Esophagus muscularis mucosa (tissue), 4 donors: ENCODE measurements around the gene POFUT2. TPM values are rescaled to one million over a fixed set of nuclear protein-coding genes. Genes with fewer than 3 reads are reported as not detected.

ENCODE experiments used
- DNase-seq: peaks from one replicate; pipeline ENCODE4 v3.0.0-alpha.2; 2017; ENCODE audit errors: extremely low spot score
- H3K27ac ChIP-seq, 4 donors: fragments of 200-600 bp; sonication (generic); replicated peaks in 1 of 4; 1 replicate in 3 of 4; 2 replicates in 1 of 4; pipeline ENCODE4 v1.5.1; 2016 to 2019; ENCODE audit warnings: mild to moderate bottlenecking in 1 of 4
- H3K27me3 ChIP-seq, 4 donors: fragments of 200-600 bp; sonication (generic); one replicate each; pipeline versions ENCODE4 v1.5.1 to v1.6.0; 2016 to 2019
- H3K36me3 ChIP-seq, 4 donors: fragments of 200-600 bp; sonication (generic); one replicate each; pipeline ENCODE4 v1.5.1; 2016 to 2019
- H3K4me1 ChIP-seq, 4 donors: fragments of 200-600 bp; sonication (generic); one replicate each; pipeline ENCODE4 v1.5.1; 2016 to 2019
- H3K4me3 ChIP-seq, 4 donors: fragments of 200-600 bp; sonication (generic); 1 replicate in 2 of 4; 2 replicates in 2 of 4; pipeline ENCODE4 v1.5.1; 2016 to 2019; ENCODE audit warnings: mild to moderate bottlenecking in 4 of 4, moderate library complexity in 1 of 4
- H3K9me3 ChIP-seq, 4 donors: fragments of 200-600 bp; sonication (generic); 1 replicate in 3 of 4; 2 replicates in 1 of 4; pipeline ENCODE4 v1.5.1; 2016 to 2019
- EP300 ChIP-seq: sonication (generic); formaldehyde crosslinking; IDR thresholded peaks from one replicate; pipeline ENCODE4 v1.6.1; 2017; ENCODE audit warnings: antibody characterized with exemption
- POLR2A ChIP-seq: fragments of 450-650 bp; IDR thresholded peaks from one replicate; pipeline ENCODE4 v1.6.1; 2017; ENCODE audit warnings: antibody characterized with exemption, moderate library complexity, mild to moderate bottlenecking, low read depth
- POLR2AphosphoS5 ChIP-seq, 2 donors: sonication (generic); formaldehyde crosslinking; IDR thresholded peaks; one replicate each; pipeline ENCODE4 v1.6.1; 2017; ENCODE audit warnings: antibody characterized with exemption in 2 of 2
- WGBS: methylation state at CpG from one replicate; pipeline ENCODE4 v1.1.5; 2018; 5-methylcytosine and 5-hydroxymethylcytosine counted together
- intact Hi-C: fragments of 100-400 bp; cut with DNase I; formaldehyde crosslinking; loops from one replicate; pipeline ENCODE4 v1.15.1; 2023
- total RNA-seq, 4 donors: library from RNA; depleted of rRNA; stranded (reverse); fragments of >200 nt; gene quantifications; one replicate each; pipeline versions ENCODE4 v1.1.0 to v1.2.1, GENCODE V29; 2016
- TF ChIP-seq, protein P1 (sequence below), 3 experiments: fragments of 200-600 bp in 2 of 3; fragments of 450-650 bp in 1 of 3; sonication (generic) in 2 of 3; IDR thresholded peaks; one replicate each; pipeline ENCODE4 v1.5.1; 2017 to 2019; ENCODE audit warnings: antibody characterized with exemption in 3 of 3, mild to moderate bottlenecking in 2 of 3, moderate library complexity in 1 of 3

Gene POFUT2
- total RNA-seq, 4 donors from 2014 or later: 15.8 to 21.6 (median 18.7) TPM

DNA sequence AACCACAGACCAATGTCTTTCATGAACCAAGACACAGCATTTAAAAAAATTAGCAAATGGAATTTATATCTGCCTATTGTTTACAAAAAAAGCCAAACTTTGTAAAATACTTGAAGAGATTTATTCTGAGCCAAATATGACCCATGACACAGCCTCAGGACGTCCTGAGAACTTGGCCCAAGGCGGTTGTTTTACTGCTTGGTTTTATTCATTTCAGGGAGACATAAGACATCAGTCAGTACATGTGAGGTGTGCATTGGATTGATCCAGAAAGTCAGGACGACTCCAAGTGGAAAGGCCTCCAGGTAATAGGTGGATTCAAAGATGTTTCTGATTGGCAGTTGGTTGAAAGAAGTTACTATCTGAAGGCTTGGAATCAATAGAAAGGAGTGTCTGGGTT lies 1.4 kb upstream of the POFUT2 start:
- no peak for TF ChIP-seq POLR2A
- no peak for TF ChIP-seq POLR2AphosphoS5 (IDR thresholded peaks at IDR 0.05)
- TF ChIP-seq EP300: no peak
- TF ChIP-seq, protein P1, sequence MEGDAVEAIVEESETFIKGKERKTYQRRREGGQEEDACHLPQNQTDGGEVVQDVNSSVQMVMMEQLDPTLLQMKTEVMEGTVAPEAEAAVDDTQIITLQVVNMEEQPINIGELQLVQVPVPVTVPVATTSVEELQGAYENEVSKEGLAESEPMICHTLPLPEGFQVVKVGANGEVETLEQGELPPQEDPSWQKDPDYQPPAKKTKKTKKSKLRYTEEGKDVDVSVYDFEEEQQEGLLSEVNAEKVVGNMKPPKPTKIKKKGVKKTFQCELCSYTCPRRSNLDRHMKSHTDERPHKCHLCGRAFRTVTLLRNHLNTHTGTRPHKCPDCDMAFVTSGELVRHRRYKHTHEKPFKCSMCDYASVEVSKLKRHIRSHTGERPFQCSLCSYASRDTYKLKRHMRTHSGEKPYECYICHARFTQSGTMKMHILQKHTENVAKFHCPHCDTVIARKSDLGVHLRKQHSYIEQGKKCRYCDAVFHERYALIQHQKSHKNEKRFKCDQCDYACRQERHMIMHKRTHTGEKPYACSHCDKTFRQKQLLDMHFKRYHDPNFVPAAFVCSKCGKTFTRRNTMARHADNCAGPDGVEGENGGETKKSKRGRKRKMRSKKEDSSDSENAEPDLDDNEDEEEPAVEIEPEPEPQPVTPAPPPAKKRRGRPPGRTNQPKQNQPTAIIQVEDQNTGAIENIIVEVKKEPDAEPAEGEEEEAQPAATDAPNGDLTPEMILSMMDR (IDR thresholded peaks at IDR 0.05): no peak
- intact Hi-C loops: no loop called here
- DNase-seq: no peak
- Histone ChIP-seq H3K27ac (peak overlapping the region in 3 of 4 donors; percentile 81 to 87 (median 86)), H3K27me3 (no peaks in the 10 kb centered on the region), H3K4me1 (peaks cover 39 to 69% (median 61%) of the 10 kb centered on the region in 4 donors), H3K4me3 (peak overlapping the region in 1 of 4 donors; percentile 78), H3K36me3 (peaks cover 16 to 23% (median 20%) of the 10 kb centered on the region in 4 donors), H3K9me3 (no peaks in the 10 kb centered on the region)
- 92% methylated on average over 3 of the region's 3 CpGs for WGBS

DNA sequence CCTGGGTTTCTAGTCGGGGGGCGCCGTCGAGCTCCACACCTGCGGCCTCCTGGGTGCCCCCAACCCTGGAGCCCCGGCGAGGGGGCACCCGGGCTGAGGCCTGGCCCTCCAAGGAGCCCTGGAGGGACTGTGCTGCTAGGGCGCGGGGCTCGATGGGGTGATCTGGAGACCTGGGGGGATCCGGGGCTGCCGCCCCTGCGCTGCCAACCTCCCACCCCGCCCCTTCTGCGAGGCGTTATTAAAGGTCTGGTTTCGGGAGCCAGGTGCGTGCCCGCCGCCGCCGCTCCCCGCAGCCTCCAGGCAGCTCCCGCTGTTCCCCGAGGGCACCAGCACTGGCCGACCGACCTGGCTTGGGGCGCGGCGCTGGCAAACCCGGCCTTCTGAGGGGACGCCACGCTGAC lies 746 bp upstream of the POFUT2 start:
- Histone ChIP-seq H3K4me1 (peaks cover 33 to 62% (median 54%) of the 10 kb centered on the region in 4 donors), H3K4me3 (peak overlapping the region; percentile 65 to 91 (median 74)), H3K9me3 (no peaks in the 10 kb centered on the region), H3K27me3 (no peaks in the 10 kb centered on the region), H3K36me3 (peaks cover 16 to 30% (median 27%) of the 10 kb centered on the region in 4 donors), H3K27ac (peak overlapping the region; percentile 81 to 87 (median 86))
- intact Hi-C loops: no loop called here
- DNase-seq: no peak
- no CpG with 5 or more reads among the region's 34 CpGs for WGBS
- TF ChIP-seq POLR2AphosphoS5 (IDR thresholded peaks at IDR 0.05): no peak
- no peak for TF ChIP-seq POLR2A
- TF ChIP-seq, protein P1 (IDR thresholded peaks at IDR 0.05): no peak
- TF ChIP-seq EP300: no peak

DNA sequence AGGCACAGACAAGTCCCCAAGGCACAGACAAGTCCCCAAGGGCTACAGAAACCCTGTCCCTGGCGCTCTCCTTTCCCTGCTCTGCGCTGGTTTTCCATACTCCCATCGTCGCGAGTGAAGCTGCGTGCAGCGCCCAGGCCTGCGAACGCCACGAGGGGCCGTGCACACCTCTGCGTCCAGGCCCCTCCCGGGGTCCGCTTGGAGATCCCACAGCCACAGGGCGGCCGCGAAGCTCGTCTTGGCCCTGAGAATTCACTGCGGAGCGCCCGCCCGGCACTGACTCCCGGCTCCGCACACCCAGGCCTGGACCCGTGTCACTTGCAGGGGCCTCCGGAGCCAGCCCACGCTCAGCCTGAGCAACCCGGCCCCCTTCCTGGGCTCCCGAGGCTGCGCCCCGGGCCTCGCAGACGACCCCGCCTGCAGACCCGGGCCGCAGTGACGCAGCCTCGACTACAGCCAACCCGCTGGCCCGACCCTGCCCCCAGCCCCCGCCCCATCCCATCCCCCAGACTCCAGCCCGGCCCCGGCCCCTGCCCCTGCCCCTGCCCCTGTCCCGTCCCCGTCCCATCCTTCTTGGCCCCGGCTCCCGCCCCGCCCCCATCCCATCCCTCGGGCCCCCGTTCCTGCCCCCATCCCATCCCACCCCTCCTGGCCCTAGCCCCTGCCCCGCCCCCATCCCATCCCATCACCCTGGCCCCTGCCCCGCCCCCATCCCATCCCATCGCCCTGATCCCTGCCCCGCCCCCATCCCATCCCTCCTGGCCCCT lies 841 bp downstream of the POFUT2 start:
- intact Hi-C loops: no loop called here
- TF ChIP-seq, protein P1 (IDR thresholded peaks at IDR 0.05): no peak
- TF ChIP-seq POLR2A (no peak), EP300 (no peak), POLR2AphosphoS5 (IDR thresholded peaks at IDR 0.05) (no peak)
- WGBS: 7% methylated on average over 12 of the region's 54 CpGs
- H3K4me1 ChIP-seq: peaks cover 17 to 46% (median 38%) of the 10 kb centered on the region in 4 donors
- H3K36me3 ChIP-seq: peaks cover 28 to 46% (median 40%) of the 10 kb centered on the region in 4 donors
- H3K9me3 ChIP-seq: no peaks in the 10 kb centered on the region
- H3K27ac ChIP-seq: peak overlapping the region; percentile 81 to 87 (median 86)
- DNase-seq: no peak
- peak overlapping the region; percentile 65 to 91 (median 74) for H3K4me3 ChIP-seq
- H3K27me3 ChIP-seq: no peaks in the 10 kb centered on the region

DNA sequence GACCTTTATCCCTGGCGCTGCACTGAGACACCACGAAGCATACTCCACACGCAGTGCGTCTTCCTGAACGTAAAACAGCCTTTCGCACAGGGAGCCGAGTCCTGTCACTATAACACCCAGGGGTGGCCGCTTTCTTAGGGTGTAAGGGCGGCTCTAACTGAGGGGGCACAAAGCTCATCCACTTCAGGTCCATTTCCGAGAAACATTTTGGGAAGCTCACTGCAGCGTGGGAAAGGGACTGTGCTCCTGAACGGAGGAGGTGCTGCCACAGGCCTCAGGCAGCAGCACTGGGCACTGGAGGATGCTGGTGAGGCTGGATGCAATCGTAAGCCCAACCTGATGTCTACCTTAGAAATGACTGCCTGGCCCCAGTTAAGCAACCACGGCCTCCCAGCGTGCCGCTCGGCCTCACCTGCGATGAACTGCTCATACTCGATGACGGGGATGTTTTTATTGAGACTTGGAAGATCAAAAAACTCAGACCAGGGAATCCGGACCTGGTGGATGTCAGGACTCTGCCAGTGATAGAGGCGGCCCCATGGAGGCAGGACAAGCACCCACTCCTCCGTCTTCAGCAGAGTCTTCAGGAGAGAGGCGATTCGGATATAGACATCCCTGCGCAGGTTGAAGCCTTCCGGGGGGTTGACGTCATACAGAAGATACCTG lies 2.3 kb downstream of the POFUT2 start:
- no peaks in the 10 kb centered on the region for H3K9me3 ChIP-seq
- peaks cover 40 to 61% (median 55%) of the 10 kb centered on the region in 4 donors for H3K36me3 ChIP-seq
- TF ChIP-seq POLR2A: no peak
- TF ChIP-seq POLR2AphosphoS5 (IDR thresholded peaks at IDR 0.05): no peak
- TF ChIP-seq, protein P1 (IDR thresholded peaks at IDR 0.05): no peak
- no peak for TF ChIP-seq EP300
- H3K27ac ChIP-seq: no peak overlapping the region
- intact Hi-C loops: no loop called here
- no peak for DNase-seq
- peaks cover 16 to 34% (median 27%) of the 10 kb centered on the region in 4 donors for H3K4me1 ChIP-seq
- no peak overlapping the region for H3K4me3 ChIP-seq
- no peaks in the 10 kb centered on the region for H3K27me3 ChIP-seq
- WGBS: 92% methylated on average over 27 of the region's 28 CpGs
